HG03354 (cell line): ENCODE measurements around the gene ITGA3.

Experiments
- ATAC-seq: cut with Tn5 transposase; IDR thresholded peaks from one replicate; pipeline ENCODE4 v1.9.1; 2021; ENCODE audit warnings: mild to moderate bottlenecking; ENCODE audit not compliant: unreplicated experiment, poor library complexity, severe bottlenecking

The ITGA3 gene

GRCh38 chr17:50088952-50089825, 33.3 kb downstream of the ITGA3 start:
- ATAC-seq, result no peak

GRCh38 chr17:50090071-50090470, 34.2 kb downstream of the ITGA3 start:
- no peak for ATAC-seq

GRCh38 chr17:50090971-50091917, 35.3 kb downstream of the ITGA3 start:
- ATAC-seq, result no peak

- ATAC-seq, result no peak
These were observed 36.0 kb downstream of the ITGA3 start for GRCh38 chr17:50091918-50092285.

DNA sequence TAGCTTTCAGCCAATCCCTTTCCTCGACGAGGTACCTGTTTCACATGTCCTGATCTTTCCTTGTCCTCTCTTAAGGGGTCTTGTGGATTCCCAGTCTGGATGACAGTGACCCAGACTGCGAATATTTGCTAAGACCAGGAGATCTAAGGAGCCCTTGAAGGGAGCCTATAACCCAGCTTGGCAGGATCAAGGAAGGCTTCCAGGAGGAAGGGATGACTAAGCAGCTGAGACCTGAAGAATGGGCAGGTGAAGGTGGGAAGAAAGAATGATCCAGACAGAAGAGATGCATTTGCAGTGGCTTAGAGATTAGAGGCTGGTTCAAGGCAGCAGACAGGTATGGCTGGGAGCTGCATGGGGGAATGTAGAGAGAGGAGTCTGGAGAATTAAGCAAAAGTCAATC, 37.3 kb downstream of the ITGA3 start:
- no peak for ATAC-seq

DNA sequence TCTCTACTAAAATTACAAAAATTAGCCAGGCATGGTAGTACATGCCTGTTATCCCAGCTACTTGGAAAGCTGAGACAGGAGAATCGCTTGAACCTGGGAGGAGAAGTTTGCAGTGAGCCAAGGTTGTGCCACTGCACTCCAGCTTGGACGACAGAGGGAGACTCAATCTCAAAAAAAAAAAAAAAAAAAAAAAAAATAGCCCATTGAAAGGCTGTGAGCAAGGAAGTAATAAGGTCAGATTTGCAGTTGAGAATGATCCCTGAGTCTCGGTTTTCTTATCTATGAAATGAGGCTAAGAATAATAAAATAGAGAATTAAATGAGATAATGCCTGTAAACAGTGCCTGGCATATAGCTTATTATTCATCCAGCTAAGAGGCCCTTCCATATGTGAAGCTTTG, 37.9 kb downstream of the ITGA3 start:
- ATAC-seq, result no peak

- peak; percentile 42 for ATAC-seq
These were observed 38.4 kb downstream of the ITGA3 start for GRCh38 chr17:50094243-50094752.

DNA sequence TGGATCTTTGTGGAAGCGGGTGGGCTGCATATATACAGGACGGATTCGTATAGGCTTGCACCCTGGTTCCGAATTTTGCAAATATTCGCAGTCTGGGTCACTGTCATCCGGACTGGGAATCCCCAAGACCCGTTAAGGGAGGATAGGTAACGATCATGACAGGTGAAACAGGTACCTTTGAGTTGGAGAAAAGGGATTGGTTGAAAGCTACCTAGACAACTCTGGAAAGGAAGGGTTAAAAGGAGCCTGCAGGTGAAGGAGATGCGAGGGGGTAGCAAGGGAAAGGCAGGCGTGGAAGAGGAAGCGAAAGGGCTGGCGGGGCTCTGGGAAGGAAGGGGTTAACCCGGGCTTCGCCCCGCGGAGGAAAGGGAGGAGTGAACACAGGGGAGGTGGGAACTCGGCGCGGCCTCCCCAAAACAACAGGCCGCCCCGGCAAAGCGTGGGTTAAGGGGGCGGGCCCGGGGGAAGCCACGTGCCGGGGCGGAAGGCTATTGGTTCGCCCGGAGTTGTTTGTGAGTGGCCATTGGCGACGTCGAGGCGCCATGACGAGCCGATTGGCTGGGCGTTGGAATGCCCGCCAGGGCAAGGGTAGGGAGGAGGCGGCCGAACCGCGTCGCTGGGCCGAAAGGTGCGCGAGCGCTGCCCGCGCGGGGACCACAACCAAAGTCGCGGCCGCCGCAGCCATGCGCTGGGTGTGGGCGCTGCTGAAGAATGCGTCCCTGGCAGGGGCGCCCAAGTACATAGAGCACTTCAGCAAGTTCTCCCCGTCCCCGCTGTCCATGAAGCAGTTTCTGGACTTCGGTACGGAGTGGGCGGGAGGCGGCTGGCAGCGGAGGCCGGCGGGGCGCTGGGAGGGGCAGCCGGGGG, 39.1 kb downstream of the ITGA3 start, which contains the start of gene PDK2:
Gene PDK2, plus strand, starts transcription at position 599 of the 867 bp plus-strand sequence. Its CDS starts 85 bp downstream, at position 684.
- peak; percentile 89 for ATAC-seq

- ATAC-seq, result no peak
These were observed 39.7 kb downstream of the ITGA3 start for GRCh38 chr17:50095626-50096037.

DNA sequence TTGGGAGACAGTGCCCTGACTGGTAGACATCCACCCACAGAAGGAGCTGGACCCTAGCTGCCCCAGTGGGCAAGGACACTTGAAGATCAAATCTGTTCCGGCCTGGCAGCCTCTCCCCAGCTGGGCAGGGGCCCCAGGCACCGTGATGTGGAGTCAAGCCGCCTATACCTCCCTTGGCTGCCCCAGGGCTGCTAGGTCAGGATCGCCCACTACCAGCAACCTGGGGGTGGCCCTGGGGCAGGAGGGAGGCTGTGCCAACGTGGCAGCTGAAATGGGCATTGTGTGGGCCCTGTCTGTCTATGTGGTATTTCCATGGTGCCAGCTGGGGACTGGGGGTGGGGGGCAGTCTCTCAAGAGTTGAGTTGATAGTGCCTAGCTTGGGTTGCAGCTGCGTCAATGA, 40.2 kb downstream of the ITGA3 start:
- ATAC-seq, result no peak

DNA sequence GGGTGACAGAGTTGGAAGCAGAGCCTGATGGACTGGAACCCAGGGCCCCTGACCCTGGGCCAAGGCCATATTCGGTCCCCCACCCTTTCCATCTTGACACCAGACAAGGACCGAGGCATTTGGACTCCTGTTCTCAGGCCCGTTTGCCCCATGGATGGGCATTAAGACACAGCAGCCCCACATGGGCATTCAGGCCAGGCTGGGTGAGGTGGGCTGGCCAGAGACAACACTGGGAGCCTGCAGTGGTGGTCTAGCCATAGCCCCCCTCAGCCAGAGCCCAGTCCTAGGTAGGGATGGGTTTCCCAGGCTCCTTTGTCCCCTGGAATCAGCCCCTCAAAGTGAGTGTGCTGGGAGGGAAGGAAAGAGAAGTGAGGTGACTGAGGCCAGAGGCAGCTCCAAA, 40.8 kb downstream of the ITGA3 start:
- no peak for ATAC-seq

DNA sequence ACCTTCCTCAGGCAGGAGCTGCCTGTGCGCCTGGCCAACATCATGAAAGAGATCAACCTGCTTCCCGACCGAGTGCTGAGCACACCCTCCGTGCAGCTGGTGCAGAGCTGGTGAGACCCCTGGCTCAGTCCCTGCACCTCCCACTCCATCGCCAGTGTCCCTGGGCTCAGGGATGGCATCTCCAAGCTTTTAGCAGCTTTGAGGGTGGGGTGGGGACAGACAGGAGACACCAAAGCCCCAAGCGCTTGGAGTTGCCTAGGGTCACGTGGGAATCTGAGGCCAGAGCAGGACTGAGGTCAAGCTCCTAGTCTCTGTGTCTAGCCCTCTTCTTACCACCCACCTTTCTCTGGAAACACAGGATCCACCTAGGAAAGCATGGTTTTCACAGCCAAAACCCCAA, 41.5 kb downstream of the ITGA3 start:
- no peak for ATAC-seq

GRCh38 chr17:50097926-50098325, 42.0 kb downstream of the ITGA3 start:
- no peak for ATAC-seq

DNA sequence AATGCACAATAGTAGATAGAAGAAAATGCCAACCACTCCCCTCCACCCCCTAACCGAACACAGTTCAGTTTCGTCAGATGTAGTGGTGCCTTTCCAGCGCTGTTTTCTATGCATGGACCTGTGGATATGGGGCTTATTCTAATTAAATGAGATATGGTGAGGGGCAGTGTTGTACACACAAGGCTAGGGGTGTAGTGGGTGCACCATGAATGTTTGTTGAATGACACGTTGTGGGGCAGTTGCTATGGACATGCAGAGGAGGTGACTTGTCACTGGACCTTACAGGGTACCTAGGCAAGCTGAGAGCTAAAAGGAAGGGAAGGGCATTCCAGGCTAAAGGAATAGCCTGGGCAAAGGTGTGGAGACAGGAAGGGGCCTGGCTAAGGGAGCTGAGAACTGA, 42.7 kb downstream of the ITGA3 start:
- no peak for ATAC-seq

DNA sequence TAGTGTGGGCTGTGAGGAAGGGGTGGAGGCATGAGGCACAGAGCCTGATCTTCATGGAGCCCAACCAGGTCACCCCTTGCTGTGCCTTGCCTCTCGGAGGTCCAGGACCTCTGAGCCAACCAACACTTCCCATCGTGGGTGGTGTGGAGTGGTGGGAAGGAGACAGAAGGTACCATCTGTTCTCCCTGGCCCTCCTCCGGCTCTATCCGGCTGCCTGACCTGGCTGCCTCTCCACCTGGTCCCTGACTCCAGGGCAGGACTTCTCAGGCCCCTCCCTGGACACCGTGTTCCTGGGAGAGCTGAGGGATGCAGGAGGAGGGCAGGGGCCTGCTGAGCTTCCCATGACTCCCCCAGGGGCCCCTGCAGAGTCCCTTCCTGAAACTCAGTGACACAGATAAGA, 43.1 kb downstream of the ITGA3 start:
- no peak for ATAC-seq

DNA sequence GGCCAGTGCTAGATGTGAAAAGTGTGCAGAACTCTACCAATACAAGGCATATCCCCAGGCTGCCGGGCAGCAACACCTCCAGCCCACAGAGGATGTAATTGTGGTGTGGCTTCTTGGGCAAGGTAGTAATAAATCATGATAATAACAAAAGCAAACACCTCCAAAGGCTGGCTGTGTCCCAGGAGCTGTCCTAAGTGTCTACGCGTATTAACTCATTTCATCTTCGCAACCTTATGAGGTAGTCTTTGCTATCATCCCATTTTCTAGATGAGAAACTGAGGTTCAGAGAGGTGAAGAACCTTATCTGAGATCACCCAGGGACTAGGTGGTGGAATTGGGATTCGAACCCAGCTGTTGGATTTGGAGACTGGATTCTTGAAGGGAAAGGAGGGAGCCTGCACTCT, 44.6 kb downstream of the ITGA3 start:
- ATAC-seq, result no peak

- ATAC-seq, result no peak
These were observed 45.0 kb downstream of the ITGA3 start for GRCh38 chr17:50100921-50101345.

DNA sequence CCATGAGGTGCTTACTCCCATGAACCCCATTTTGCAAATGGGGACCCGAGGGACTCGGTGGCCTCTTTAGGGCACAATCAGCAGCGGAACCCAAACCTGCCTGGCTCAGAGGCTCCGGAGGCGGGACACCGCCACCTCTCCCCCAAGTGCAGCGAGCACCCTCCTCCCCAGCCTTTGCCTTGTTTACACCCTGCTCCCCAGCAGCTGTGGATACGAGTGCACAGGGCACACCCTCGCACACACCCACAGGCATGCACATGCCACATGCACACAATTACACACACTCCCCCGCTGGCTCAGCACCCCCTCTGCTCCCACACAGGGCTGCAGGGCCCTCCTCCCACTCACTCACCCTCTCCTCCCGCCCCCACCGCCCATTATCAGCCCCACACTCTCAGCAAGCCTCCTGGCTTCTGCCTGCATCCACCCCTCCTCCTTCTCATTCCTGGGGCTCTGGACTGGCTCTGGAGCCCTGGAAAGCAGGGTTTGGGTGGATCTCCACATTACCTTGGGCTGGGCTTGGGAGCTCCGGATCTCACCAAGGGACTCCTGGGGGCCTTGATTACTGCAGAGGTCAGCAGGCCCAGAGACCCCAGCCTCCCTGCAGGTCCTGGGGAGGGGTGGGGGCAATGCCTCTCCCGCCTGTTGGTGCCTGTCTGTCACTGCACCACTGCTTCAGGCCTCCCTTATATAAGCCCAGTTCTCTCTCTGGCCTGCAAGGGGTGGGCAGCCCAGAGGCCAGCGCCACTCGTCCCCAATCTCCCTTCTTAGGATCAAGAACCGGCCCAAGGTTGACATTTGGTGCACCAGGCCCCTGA, 45.6 kb downstream of the ITGA3 start:
- no peak for ATAC-seq
